Brain microvascular endothelial cell (primary cell): ENCODE data around the gene UBE3B.

Experiments
- DNase-seq: peaks from one replicate; pipeline ENCODE4 v3.0.0-alpha.2; 2020
- H3K27ac ChIP-seq: fragments of 250-450 bp; sonication (Bioruptor Pico); 2 replicates; pipeline ENCODE4 v1.5.1; 2020; ENCODE audit warnings: mild to moderate bottlenecking, moderate library complexity
- H3K27me3 ChIP-seq: fragments of 250-450 bp; sonication (Bioruptor Pico); replicated peaks from 2 replicates; pipeline ENCODE4 v1.5.1; 2020; ENCODE audit warnings: mild to moderate bottlenecking
- H3K36me3 ChIP-seq: fragments of 250-450 bp; sonication (Bioruptor Pico); replicated peaks from 2 replicates; pipeline ENCODE4 v1.5.1; 2020; ENCODE audit warnings: mild to moderate bottlenecking
- H3K4me3 ChIP-seq: 2 replicates; pipeline ENCODE4 v1.5.1; 2011; ENCODE audit warnings: low read depth, mild to moderate bottlenecking, control low read depth, low read length, moderate library complexity
- CTCF ChIP-seq: IDR thresholded peaks from 2 replicates; pipeline ENCODE4 v1.5.1; 2011; ENCODE audit warnings: low read depth, mild to moderate bottlenecking, moderate library complexity, low read length, control low read depth, inconsistent platforms; ENCODE audit errors: missing control alignments
- in situ Hi-C: cut with HindIII; loops from 2 replicates; pipeline ENCODE4 v1.10.0; 2017; ENCODE audit warnings: low sequenced_read_pairs, low pct_ligation_motif_present

Gene UBE3B

GRCh38 chr12:109492371-109492770 is 14.9 kb downstream of the UBE3B start:
- H3K27me3 ChIP-seq, result no peaks in the 10 kb centered on the region
- no peak for TF ChIP-seq CTCF
- H3K27ac ChIP-seq, result no peak overlapping the region
- no peak overlapping the region for H3K4me3 ChIP-seq
- in situ Hi-C loops, result no loop called here
- H3K36me3 ChIP-seq, result peaks cover 32% of the 10 kb centered on the region
- DNase-seq, result no peak

- Histone ChIP-seq H3K4me3 (no peak overlapping the region), H3K27ac (no peak overlapping the region), H3K36me3 (peaks cover 25% of the 10 kb centered on the region), H3K27me3 (no peaks in the 10 kb centered on the region)
- no peak for TF ChIP-seq CTCF
- in situ Hi-C loops, result no loop called here
- DNase-seq, result no peak
Measured at GRCh38 chr12:109493090-109493489, 15.7 kb downstream of the UBE3B start.

DNA sequence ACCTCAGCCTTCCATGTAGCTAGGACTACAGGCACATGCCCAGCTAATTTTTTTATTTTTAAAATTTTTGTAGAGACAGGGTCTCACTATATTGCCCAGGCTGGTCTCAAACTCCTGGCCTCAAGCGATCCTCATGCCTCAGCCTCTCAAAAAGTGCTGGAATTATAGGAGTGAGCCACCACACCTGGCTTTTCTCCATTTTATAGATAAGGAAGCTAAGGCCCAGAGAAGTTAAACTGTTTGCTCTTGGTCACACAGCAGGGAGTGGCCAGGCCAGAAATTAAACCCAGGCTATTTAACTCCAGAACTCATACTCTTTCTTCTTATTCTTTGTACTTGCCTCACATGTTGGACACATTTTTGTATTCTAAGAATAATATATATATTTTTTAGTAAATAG is 16.5 kb downstream of the UBE3B start:
- no peak overlapping the region for H3K4me3 ChIP-seq
- no peak overlapping the region for H3K27ac ChIP-seq
- peaks cover 21% of the 10 kb centered on the region for H3K36me3 ChIP-seq
- no peaks in the 10 kb centered on the region for H3K27me3 ChIP-seq
- in situ Hi-C loops, result no loop called here
- no peak for DNase-seq
- no peak for TF ChIP-seq CTCF

- DNase-seq, result no peak
- H3K27me3 ChIP-seq, result no peaks in the 10 kb centered on the region
- H3K4me3 ChIP-seq, result no peak overlapping the region
- no peak for TF ChIP-seq CTCF
- H3K36me3 ChIP-seq, result peaks cover 19% of the 10 kb centered on the region
- in situ Hi-C loops, result no loop called here
- H3K27ac ChIP-seq, result no peak overlapping the region
Measured at GRCh38 chr12:109494348-109494881, 17.0 kb downstream of the UBE3B start.

DNA sequence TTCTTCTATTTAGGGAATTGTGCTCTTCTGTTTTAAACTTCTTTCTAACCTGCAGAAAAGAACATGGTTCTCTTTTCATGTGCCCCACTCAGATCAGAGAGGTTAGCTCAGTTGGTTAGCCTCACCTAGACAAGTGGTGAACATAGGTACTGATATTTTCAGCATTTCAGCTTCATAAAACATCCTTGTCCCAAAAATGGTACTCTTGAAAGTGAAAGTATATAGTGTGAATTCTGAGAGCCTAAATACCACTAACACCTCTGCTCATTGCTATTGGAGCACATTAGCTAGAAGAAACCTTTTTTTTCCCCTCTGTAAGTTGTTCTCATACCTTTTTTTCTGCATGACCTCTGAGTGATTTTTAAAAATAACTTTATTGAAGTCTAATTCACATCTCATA is 17.6 kb downstream of the UBE3B start:
- DNase-seq, result no peak
- no peak overlapping the region for H3K4me3 ChIP-seq
- H3K36me3 ChIP-seq, result peaks cover 18% of the 10 kb centered on the region
- H3K27ac ChIP-seq, result no peak overlapping the region
- in situ Hi-C loops, result no loop called here
- TF ChIP-seq CTCF, result no peak
- no peaks in the 10 kb centered on the region for H3K27me3 ChIP-seq

DNA sequence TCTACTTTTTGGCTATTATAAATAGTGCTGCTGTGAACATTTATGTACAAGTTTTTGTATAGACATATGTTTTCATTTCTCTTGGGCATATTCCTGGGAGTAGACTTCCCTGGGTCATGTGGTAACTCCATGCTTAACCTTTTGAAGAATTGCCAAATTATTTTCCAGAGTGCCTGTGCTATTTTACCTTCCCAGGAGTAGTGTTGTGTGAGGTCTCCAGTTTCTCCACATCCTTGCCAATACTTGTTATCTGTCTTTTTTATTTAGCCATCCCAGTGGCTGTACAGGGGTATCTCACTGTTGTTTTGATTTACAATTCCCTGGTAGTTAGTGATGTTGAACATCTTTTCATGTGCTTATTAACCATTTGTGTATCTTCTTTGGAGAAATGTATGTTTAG is 18.9 kb downstream of the UBE3B start:
- in situ Hi-C loops, result no loop called here
- TF ChIP-seq CTCF, result no peak
- Histone ChIP-seq H3K27me3 (no peaks in the 10 kb centered on the region), H3K36me3 (peaks cover 12% of the 10 kb centered on the region), H3K27ac (no peak overlapping the region), H3K4me3 (no peak overlapping the region)
- DNase-seq, result no peak
